CD14-positive monocyte (primary cell): Measurements from ENCODE around the gene DBX1. TPM values are rescaled to one million over a fixed set of nuclear protein-coding genes. Genes with fewer than 3 reads are reported as not detected.

Source experiments
- DNase-seq, 3 donors: peaks; one replicate each; pipeline ENCODE4 v3.0.0-alpha.2; 2011 to 2022
- H2AFZ ChIP-seq: 2 replicates; pipeline ENCODE4 v1.6.0; 2012; ENCODE audit warnings: mild to moderate bottlenecking, low read depth, low read length, inconsistent platforms; ENCODE audit not compliant: insufficient read depth, poor library complexity, severe bottlenecking
- H3K27ac ChIP-seq, 2 donors: 1 replicate in 1 of 2; 2 replicates in 1 of 2; pipeline ENCODE4 v1.5.1; 2012 to 2013; ENCODE audit warnings: low read length in 2 of 2, control low read depth in 1 of 2, inconsistent platforms in 1 of 2, low read depth in 1 of 2, mild to moderate bottlenecking in 1 of 2
- H3K27me3 ChIP-seq, 2 donors: one replicate each; pipeline versions ENCODE4 v1.6.0 to v1.6.1; 2011 to 2013; ENCODE audit warnings: low read length in 2 of 2; ENCODE audit not compliant: control insufficient read depth in 2 of 2, insufficient read depth in 2 of 2
- H3K36me3 ChIP-seq, 2 donors: replicated peaks in 1 of 2; 1 replicate in 1 of 2; 2 replicates in 1 of 2; pipeline versions ENCODE4 v1.5.1 to v1.6.1; 2012 to 2013; ENCODE audit warnings: low read length in 2 of 2, control low read depth in 1 of 2, inconsistent platforms in 1 of 2, mild to moderate bottlenecking in 1 of 2; ENCODE audit not compliant: insufficient read depth in 2 of 2, control insufficient read depth in 1 of 2
- H3K4me1 ChIP-seq, 2 donors: 1 replicate in 1 of 2; 2 replicates in 1 of 2; pipeline versions ENCODE4 v1.5.1 to v1.6.1; 2012 to 2013; ENCODE audit warnings: low read length in 2 of 2, control low read depth in 1 of 2, inconsistent platforms in 1 of 2, mild to moderate bottlenecking in 1 of 2, moderate library complexity in 1 of 2; ENCODE audit not compliant: insufficient read depth in 2 of 2, control insufficient read depth in 1 of 2
- H3K4me2 ChIP-seq: replicated peaks from 2 replicates; pipeline ENCODE3; 2012; ENCODE audit warnings: low read length, moderate library complexity, mild to moderate bottlenecking; ENCODE audit not compliant: poor library complexity, severe bottlenecking; ENCODE audit errors: extremely low read depth
- H3K4me3 ChIP-seq, 3 experiments: fragments of 200-600 bp in 1 of 3; sonication (generic) in 1 of 3; replicated peaks in 1 of 3; 1 replicate in 2 of 3; 2 replicates in 1 of 3; pipeline ENCODE4 v1.5.1; 2011 to 2013; ENCODE audit warnings: low read length in 3 of 3, mild to moderate bottlenecking in 3 of 3, control low read depth in 2 of 3, low read depth in 2 of 3, inconsistent platforms in 1 of 3, moderate library complexity in 1 of 3
- H3K79me2 ChIP-seq: 2 replicates; pipeline ENCODE4 v1.6.0; 2012; ENCODE audit warnings: mild to moderate bottlenecking, control low read depth, inconsistent platforms, low read length, moderate library complexity; ENCODE audit not compliant: insufficient read depth
- H3K9ac ChIP-seq: 2 replicates; pipeline ENCODE4 v1.6.0; 2017; ENCODE audit warnings: low read length, mild to moderate bottlenecking; ENCODE audit not compliant: insufficient read depth, poor library complexity, severe bottlenecking
- H3K9me3 ChIP-seq, 2 donors: replicated peaks in 1 of 2; 1 replicate in 1 of 2; 2 replicates in 1 of 2; pipeline versions ENCODE4 v1.5.1 to v1.6.1; 2012 to 2013; ENCODE audit warnings: low read length in 2 of 2, control low read depth in 1 of 2; ENCODE audit not compliant: control insufficient read depth in 1 of 2, insufficient read depth in 1 of 2
- H4K20me1 ChIP-seq: 2 replicates; pipeline ENCODE4 v1.6.0; 2012; ENCODE audit warnings: mild to moderate bottlenecking, low read length, control low read depth, moderate library complexity; ENCODE audit not compliant: insufficient read depth
- H3K27ac Mint-ChIP-seq, 7 donors: one replicate each; pipeline ENCODE4 v1.8.0; 2020; ENCODE audit warnings: mild to moderate bottlenecking in 7 of 7, mixed read lengths in 7 of 7, moderate library complexity in 6 of 7, inconsistent platforms in 2 of 7
- H3K27me3 Mint-ChIP-seq, 3 donors: one replicate each; pipeline ENCODE4 v1.8.0; 2021 to 2022; ENCODE audit warnings: low read depth in 3 of 3, mild to moderate bottlenecking in 3 of 3, mixed read lengths in 3 of 3, moderate library complexity in 3 of 3, inconsistent platforms in 1 of 3
- H3K36me3 Mint-ChIP-seq, 2 donors: one replicate each; pipeline ENCODE4 v1.8.0; 2020; ENCODE audit warnings: mixed read lengths in 2 of 2, inconsistent platforms in 1 of 2, mild to moderate bottlenecking in 1 of 2
- H3K4me1 Mint-ChIP-seq: one replicate; pipeline ENCODE4 v1.8.0; 2020; ENCODE audit warnings: mild to moderate bottlenecking, mixed read lengths
- H3K4me3 Mint-ChIP-seq, 2 donors: one replicate each; pipeline ENCODE4 v1.8.0; 2020; ENCODE audit warnings: mild to moderate bottlenecking in 2 of 2, mixed read lengths in 2 of 2, moderate library complexity in 1 of 2
- H3K9me3 Mint-ChIP-seq, 7 donors: one replicate each; pipeline ENCODE4 v1.8.0; 2020 to 2022; ENCODE audit warnings: mixed read lengths in 7 of 7, mild to moderate bottlenecking in 6 of 7, moderate library complexity in 6 of 7, inconsistent platforms in 2 of 7
- WGBS: methylation state at CpG from one replicate; pipeline ENCODE4 v1.1.5; 2013; ENCODE audit warnings: missing lambda C conversion rate; ENCODE audit not compliant: insufficient coverage; 5-methylcytosine and 5-hydroxymethylcytosine counted together
- intact Hi-C, 2 donors: fragments of 100-400 bp; cut with micrococcal nuclease; formaldehyde crosslinking; loops; one replicate each; pipeline versions ENCODE4 v1.15.0 to v1.15.1; 2023
- polyA plus RNA-seq, 3 donors: library from polyadenylated mRNA; depleted of rRNA in 1 of 3; unstranded in 2 of 3; stranded (reverse) in 1 of 3; fragments of 300-500 nt in 2 of 3; fragments of >200 nt in 1 of 3; fragmentation: Illumina TruSeq in 2 of 3; gene quantifications; 1 replicate in 2 of 3; 2 replicates in 1 of 3; pipeline ENCODE4 v1.2.3, GENCODE V29; 2012 to 2021
- TF ChIP-seq, protein P1 (sequence below): fragments of 200-600 bp; IDR thresholded peaks from one replicate; pipeline ENCODE4 v1.8.0; 2022; ENCODE audit warnings: antibody characterized with exemption, mild to moderate bottlenecking

The DBX1 gene
- polyA plus RNA-seq, 3 donors, result not detected

DNA sequence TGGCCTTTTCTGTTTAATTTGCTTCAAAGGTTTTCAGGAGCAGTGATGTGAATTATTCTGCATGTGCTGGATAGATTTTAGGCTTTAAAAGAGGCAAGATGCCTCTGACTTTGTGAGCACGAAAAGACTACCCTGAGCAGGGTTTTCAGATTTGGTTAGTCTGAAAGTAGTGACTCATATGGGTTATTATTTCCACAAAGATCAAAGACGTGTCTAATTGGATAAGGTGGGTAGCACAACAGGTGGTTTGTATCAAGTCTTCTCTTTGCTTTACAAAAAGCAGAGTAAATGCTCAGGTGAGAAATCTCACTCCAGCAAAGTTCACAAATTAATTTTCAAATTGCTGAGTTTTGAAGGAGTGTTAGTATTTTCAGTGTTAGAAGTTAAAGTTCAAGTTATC, 37.6 kb upstream of the DBX1 start:
- intact Hi-C loops, result no loop called here
- no peaks in the 10 kb centered on the region for H3K9me3 ChIP-seq
- no peaks in the 10 kb centered on the region for H3K4me1 Mint-ChIP-seq

DNA sequence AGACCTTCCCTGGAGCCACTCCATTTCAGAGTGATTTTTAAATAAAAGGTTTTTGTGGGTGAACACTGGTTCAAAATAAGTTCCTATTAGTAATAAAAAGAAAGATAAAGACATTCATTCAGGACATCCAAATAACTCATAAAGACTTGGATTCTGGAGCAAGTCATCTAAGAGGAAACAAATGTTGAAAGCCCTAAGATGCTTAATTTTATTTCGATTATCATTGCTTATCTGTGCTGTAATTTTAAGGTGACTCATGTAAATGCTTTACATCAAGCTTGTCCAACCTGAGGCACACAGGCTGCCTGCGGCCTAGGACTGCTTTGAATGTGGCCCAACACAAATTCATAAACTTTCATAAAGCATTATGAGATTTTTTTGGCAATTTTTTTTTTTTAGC, 34.2 kb upstream of the DBX1 start:
- H3K27ac Mint-ChIP-seq, result no peak overlapping the region
- H3K36me3 ChIP-seq, result no peaks in the 10 kb centered on the region
- H3K4me1 ChIP-seq, result no peaks in the 10 kb centered on the region
- H2AFZ ChIP-seq, result no peak overlapping the region
- DNase-seq, result no peak
- H3K27ac ChIP-seq, result no peak overlapping the region
- no peaks in the 10 kb centered on the region for H3K9me3 ChIP-seq
- no peak overlapping the region for H3K4me3 ChIP-seq
- peaks cover 0 to 4% (median 0%) of the 10 kb centered on the region in 7 donors for H3K9me3 Mint-ChIP-seq
- TF ChIP-seq, protein P1, sequence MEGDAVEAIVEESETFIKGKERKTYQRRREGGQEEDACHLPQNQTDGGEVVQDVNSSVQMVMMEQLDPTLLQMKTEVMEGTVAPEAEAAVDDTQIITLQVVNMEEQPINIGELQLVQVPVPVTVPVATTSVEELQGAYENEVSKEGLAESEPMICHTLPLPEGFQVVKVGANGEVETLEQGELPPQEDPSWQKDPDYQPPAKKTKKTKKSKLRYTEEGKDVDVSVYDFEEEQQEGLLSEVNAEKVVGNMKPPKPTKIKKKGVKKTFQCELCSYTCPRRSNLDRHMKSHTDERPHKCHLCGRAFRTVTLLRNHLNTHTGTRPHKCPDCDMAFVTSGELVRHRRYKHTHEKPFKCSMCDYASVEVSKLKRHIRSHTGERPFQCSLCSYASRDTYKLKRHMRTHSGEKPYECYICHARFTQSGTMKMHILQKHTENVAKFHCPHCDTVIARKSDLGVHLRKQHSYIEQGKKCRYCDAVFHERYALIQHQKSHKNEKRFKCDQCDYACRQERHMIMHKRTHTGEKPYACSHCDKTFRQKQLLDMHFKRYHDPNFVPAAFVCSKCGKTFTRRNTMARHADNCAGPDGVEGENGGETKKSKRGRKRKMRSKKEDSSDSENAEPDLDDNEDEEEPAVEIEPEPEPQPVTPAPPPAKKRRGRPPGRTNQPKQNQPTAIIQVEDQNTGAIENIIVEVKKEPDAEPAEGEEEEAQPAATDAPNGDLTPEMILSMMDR, result no peak
- H3K27me3 Mint-ChIP-seq, result peaks cover 0 to 16% (median 1%) of the 10 kb centered on the region in 3 donors
- no peaks in the 10 kb centered on the region for H4K20me1 ChIP-seq
- H3K79me2 ChIP-seq, result no peaks in the 10 kb centered on the region
- H3K36me3 Mint-ChIP-seq, result no peaks in the 10 kb centered on the region
- no peaks in the 10 kb centered on the region for H3K27me3 ChIP-seq
- no peak overlapping the region for H3K4me2 ChIP-seq
- no peaks in the 10 kb centered on the region for H3K4me1 Mint-ChIP-seq
- no CpG with 5 or more reads among the region's 2 CpGs for WGBS
- no peak overlapping the region for H3K9ac ChIP-seq
- no peak overlapping the region for H3K4me3 Mint-ChIP-seq
- intact Hi-C loops, result no loop called here

More for the DNA sequence above, 37.6 kb upstream of the DBX1 start:
- Histone ChIP-seq H3K27ac (no peak overlapping the region), H3K4me3 (no peak overlapping the region), H2AFZ (no peak overlapping the region), H3K27me3 (peaks cover 0 to 5% of the 10 kb centered on the region in 2 donors), H3K79me2 (no peaks in the 10 kb centered on the region), H4K20me1 (no peaks in the 10 kb centered on the region), H3K4me2 (no peak overlapping the region), H3K36me3 (no peaks in the 10 kb centered on the region), H3K9ac (no peak overlapping the region), H3K4me1 (no peaks in the 10 kb centered on the region)
- no peak overlapping the region for H3K27ac Mint-ChIP-seq
- no peaks in the 10 kb centered on the region for H3K36me3 Mint-ChIP-seq
- WGBS, result 38% methylated on average over 1 of the region's 2 CpGs
- TF ChIP-seq, protein P1, result no peak
- no peak overlapping the region for H3K4me3 Mint-ChIP-seq
- H3K27me3 Mint-ChIP-seq, result peaks cover 3 to 31% (median 7%) of the 10 kb centered on the region in 3 donors
- no peak for DNase-seq
- H3K9me3 Mint-ChIP-seq, result peaks cover 0 to 9% (median 2%) of the 10 kb centered on the region in 7 donors
